ENCODE data around the gene ANKRD11. TPM values are rescaled to one million over a fixed set of nuclear protein-coding genes. Genes with fewer than 3 reads are reported as not detected.
A peak's percentile ranks its signal among the peaks of the same experiment; 100 is the strongest.

The ANKRD11 gene
- total RNA-seq, 1 donor from 2014 or later: 133 TPM

- H3K36me3 ChIP-seq (ENCODE audit: control insufficient read depth, insufficient read depth, low read length): no peaks in the 10 kb centered on the region
- no peak for DNase-seq (ENCODE audit: low read depth)
- no peak for TF ChIP-seq CTCF (IDR thresholded peaks at IDR 0.05; ENCODE audit: insufficient read depth, low read length, poor library complexity, severe bottlenecking)
- no peak overlapping the region for H3K4me3 ChIP-seq (ENCODE audit: low read depth, low read length)
- H3K27me3 ChIP-seq (ENCODE audit: control insufficient read depth, insufficient read depth, low read length): no peaks in the 10 kb centered on the region
These were observed 173.2 kb downstream of the ANKRD11 start for GRCh38 chr16:89317101-89317671.

- no peak overlapping the region for H3K4me3 ChIP-seq (ENCODE audit: low read depth, low read length)
- no peak for DNase-seq (ENCODE audit: low read depth)
- no peaks in the 10 kb centered on the region for H3K27me3 ChIP-seq (ENCODE audit: control insufficient read depth, insufficient read depth, low read length)
- TF ChIP-seq CTCF (IDR thresholded peaks at IDR 0.05; ENCODE audit: insufficient read depth, low read length, poor library complexity, severe bottlenecking): no peak
- no peaks in the 10 kb centered on the region for H3K36me3 ChIP-seq (ENCODE audit: control insufficient read depth, insufficient read depth, low read length)
These were observed 173.7 kb downstream of the ANKRD11 start for GRCh38 chr16:89316701-89317100.

- TF ChIP-seq CTCF (IDR thresholded peaks at IDR 0.05; ENCODE audit: insufficient read depth, low read length, poor library complexity, severe bottlenecking): no peak
- Histone ChIP-seq H3K27me3 (ENCODE audit: control insufficient read depth, insufficient read depth, low read length) (no peaks in the 10 kb centered on the region), H3K36me3 (ENCODE audit: control insufficient read depth, insufficient read depth, low read length) (no peaks in the 10 kb centered on the region), H3K4me3 (ENCODE audit: low read depth, low read length) (no peak overlapping the region)
- DNase-seq (ENCODE audit: low read depth): peak; percentile 69
These were observed 174.4 kb downstream of the ANKRD11 start for GRCh38 chr16:89315791-89316581.

- Histone ChIP-seq H3K27me3 (ENCODE audit: control insufficient read depth, insufficient read depth, low read length) (no peaks in the 10 kb centered on the region), H3K4me3 (ENCODE audit: low read depth, low read length) (no peak overlapping the region), H3K36me3 (ENCODE audit: control insufficient read depth, insufficient read depth, low read length) (no peaks in the 10 kb centered on the region)
- TF ChIP-seq CTCF (IDR thresholded peaks at IDR 0.05; ENCODE audit: insufficient read depth, low read length, poor library complexity, severe bottlenecking): no peak
- no peak for DNase-seq (ENCODE audit: low read depth)
These were observed 175.1 kb downstream of the ANKRD11 start for GRCh38 chr16:89315271-89315670.

- Histone ChIP-seq H3K36me3 (ENCODE audit: control insufficient read depth, insufficient read depth, low read length) (no peaks in the 10 kb centered on the region), H3K4me3 (ENCODE audit: low read depth, low read length) (no peak overlapping the region), H3K27me3 (ENCODE audit: control insufficient read depth, insufficient read depth, low read length) (no peaks in the 10 kb centered on the region)
- TF ChIP-seq CTCF (IDR thresholded peaks at IDR 0.05; ENCODE audit: insufficient read depth, low read length, poor library complexity, severe bottlenecking): no peak
- no peak for DNase-seq (ENCODE audit: low read depth)
These were observed 175.5 kb downstream of the ANKRD11 start for GRCh38 chr16:89314854-89315253.

All from kidney epithelial cell (primary cell).